SU-DHL-6 (cell line): ENCODE results near the gene UMODL1.

Source experiments
- H2AFZ ChIP-seq: fragments of 200-600 bp; sonication (generic); 2 replicates; pipeline ENCODE4 v1.6.1; 2014; ENCODE audit warnings: low read depth, mild to moderate bottlenecking, moderate library complexity, mixed read lengths, antibody characterized with exemption, low read length; ENCODE audit not compliant: severe bottlenecking
- H3F3A ChIP-seq: fragments of 200-600 bp; shearing (Covaris generic); 2 replicates; pipeline ENCODE4 v1.6.0; 2016; ENCODE audit warnings: antibody characterized with exemption, mild to moderate bottlenecking; ENCODE audit not compliant: insufficient read depth
- H3K27ac ChIP-seq: fragments of 200-600 bp; sonication (generic); 2 replicates; pipeline ENCODE4 v1.5.1; 2016; ENCODE audit warnings: low read depth, mild to moderate bottlenecking, low read length, moderate library complexity, mixed read lengths
- H3K27me3 ChIP-seq: fragments of 200-600 bp; sonication (generic), shearing (Covaris generic); 2 replicates; pipeline ENCODE4 v1.6.0; 2014; ENCODE audit warnings: mild to moderate bottlenecking, low read length
- H3K36me3 ChIP-seq: fragments of 200-600 bp; sonication (generic); 2 replicates; pipeline ENCODE4 v1.6.1; 2014; ENCODE audit warnings: mild to moderate bottlenecking, low read length, mixed read lengths
- H3K4me2 ChIP-seq: fragments of 300-600, 200-600 bp; shearing (Covaris generic), sonication (generic); 2 replicates; pipeline ENCODE4 v1.6.0; 2014; ENCODE audit warnings: low read length, low read depth, mild to moderate bottlenecking; ENCODE audit not compliant: poor library complexity, severe bottlenecking
- H3K4me3 ChIP-seq: fragments of 200-600 bp; sonication (generic); 2 replicates; pipeline ENCODE4 v1.5.1; 2014; ENCODE audit warnings: antibody characterized with exemption, low read length, mild to moderate bottlenecking, mixed read lengths; ENCODE audit not compliant: insufficient read depth, poor library complexity, severe bottlenecking
- H3K79me2 ChIP-seq: fragments of 200-600 bp; sonication (generic); 2 replicates; pipeline ENCODE4 v1.6.1; 2014; ENCODE audit warnings: mild to moderate bottlenecking, low read length, moderate library complexity; ENCODE audit not compliant: insufficient read depth
- H3K9ac ChIP-seq: fragments of 200-600 bp; sonication (generic); 2 replicates; pipeline ENCODE4 v1.7.0; 2014; ENCODE audit warnings: mild to moderate bottlenecking, low read length
- H3K9me2 ChIP-seq: fragments of 200-600 bp; sonication (generic); replicated peaks from 2 replicates; pipeline ENCODE4 v1.6.1; 2014; ENCODE audit warnings: low read length; ENCODE audit not compliant: insufficient read depth
- H3K9me3 ChIP-seq: fragments of 200-600 bp; sonication (generic); 2 replicates; pipeline ENCODE4 v1.6.1; 2014; ENCODE audit warnings: low read length, mixed read lengths; ENCODE audit not compliant: insufficient read depth
- H4K20me1 ChIP-seq: fragments of 200-600 bp; sonication (generic); 2 replicates; pipeline ENCODE4 v1.6.1; 2014; ENCODE audit warnings: low read depth, mild to moderate bottlenecking, antibody characterized with exemption, low read length, moderate library complexity, mixed read lengths
- EZH2phosphoT487 ChIP-seq: fragments of 200-600 bp; sonication (generic), shearing (Covaris generic); conservative IDR thresholded peaks from 2 replicates; pipeline ENCODE4 v1.6.1; 2018; ENCODE audit warnings: mild to moderate bottlenecking, antibody characterized with exemption, low read length, moderate library complexity, mixed read lengths
- TF ChIP-seq, protein P1 (sequence below): fragments of 200-600 bp; sonication (generic); IDR thresholded peaks from one replicate; pipeline ENCODE4 v1.5.1; 2017; ENCODE audit warnings: antibody characterized with exemption, mild to moderate bottlenecking, low read length, moderate library complexity; ENCODE audit not compliant: insufficient read depth, poor library complexity, severe bottlenecking

Gene UMODL1

DNA sequence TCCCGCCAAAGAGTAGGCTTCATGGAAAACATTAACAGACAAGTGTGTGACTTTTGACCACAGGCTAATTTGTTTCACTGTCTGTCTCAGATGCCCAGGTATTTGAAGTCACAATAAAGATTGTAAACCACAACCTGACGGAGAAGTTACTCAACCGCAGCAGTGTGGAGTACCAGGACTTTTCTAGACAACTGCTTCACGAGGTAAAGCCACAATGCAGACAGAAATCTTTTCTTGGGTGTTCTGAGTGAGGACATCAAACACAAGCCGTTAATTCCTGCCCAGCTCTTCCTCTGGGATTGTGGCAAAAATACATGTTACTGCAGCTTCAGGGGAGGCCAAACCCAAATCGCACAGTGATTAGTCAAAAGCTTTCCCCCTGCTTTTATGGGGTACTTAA lies 31.0 kb downstream of the UMODL1 start:
- H3K36me3 ChIP-seq, result no peaks in the 10 kb centered on the region
- no peaks in the 10 kb centered on the region for H3K9me3 ChIP-seq
- H3K27ac ChIP-seq, result peak overlapping the region; percentile 55
- H3K79me2 ChIP-seq, result no peaks in the 10 kb centered on the region
- no peak overlapping the region for H3K9ac ChIP-seq
- H3K27me3 ChIP-seq, result no peaks in the 10 kb centered on the region
- TF ChIP-seq, protein P1, sequence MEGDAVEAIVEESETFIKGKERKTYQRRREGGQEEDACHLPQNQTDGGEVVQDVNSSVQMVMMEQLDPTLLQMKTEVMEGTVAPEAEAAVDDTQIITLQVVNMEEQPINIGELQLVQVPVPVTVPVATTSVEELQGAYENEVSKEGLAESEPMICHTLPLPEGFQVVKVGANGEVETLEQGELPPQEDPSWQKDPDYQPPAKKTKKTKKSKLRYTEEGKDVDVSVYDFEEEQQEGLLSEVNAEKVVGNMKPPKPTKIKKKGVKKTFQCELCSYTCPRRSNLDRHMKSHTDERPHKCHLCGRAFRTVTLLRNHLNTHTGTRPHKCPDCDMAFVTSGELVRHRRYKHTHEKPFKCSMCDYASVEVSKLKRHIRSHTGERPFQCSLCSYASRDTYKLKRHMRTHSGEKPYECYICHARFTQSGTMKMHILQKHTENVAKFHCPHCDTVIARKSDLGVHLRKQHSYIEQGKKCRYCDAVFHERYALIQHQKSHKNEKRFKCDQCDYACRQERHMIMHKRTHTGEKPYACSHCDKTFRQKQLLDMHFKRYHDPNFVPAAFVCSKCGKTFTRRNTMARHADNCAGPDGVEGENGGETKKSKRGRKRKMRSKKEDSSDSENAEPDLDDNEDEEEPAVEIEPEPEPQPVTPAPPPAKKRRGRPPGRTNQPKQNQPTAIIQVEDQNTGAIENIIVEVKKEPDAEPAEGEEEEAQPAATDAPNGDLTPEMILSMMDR, result no peak
- no peak for TF ChIP-seq EZH2phosphoT487
- H3K4me3 ChIP-seq, result no peak overlapping the region
- H4K20me1 ChIP-seq, result no peaks in the 10 kb centered on the region
- no peaks in the 10 kb centered on the region for H3F3A ChIP-seq
- peak overlapping the region; percentile 39 for H3K4me2 ChIP-seq
- no peak overlapping the region for H2AFZ ChIP-seq
- no peaks in the 10 kb centered on the region for H3K9me2 ChIP-seq

DNA sequence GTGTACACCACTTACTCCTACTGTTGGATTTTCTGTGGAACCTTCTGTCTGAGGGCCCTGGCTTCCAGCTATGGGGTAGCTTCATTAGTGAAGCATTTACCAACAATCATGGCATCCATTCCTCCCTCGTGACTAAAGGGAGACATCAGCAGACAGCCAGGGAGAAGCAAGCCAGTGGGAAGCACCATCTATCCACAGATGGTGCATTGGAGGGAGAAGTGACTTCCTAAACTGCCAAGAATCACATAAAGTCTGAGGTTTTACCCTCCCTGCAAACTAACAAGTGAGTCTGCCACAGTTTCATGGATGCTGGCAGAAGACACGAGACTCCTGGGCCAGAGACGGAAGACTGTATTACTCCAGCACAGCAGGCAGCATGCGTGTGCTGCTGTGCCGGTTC lies 31.4 kb downstream of the UMODL1 start:
- H3K9me3 ChIP-seq, result no peaks in the 10 kb centered on the region
- no peaks in the 10 kb centered on the region for H3K36me3 ChIP-seq
- peak overlapping the region; percentile 39 for H3K4me2 ChIP-seq
- no peak for TF ChIP-seq EZH2phosphoT487
- TF ChIP-seq, protein P1, result no peak
- no peak overlapping the region for H3K9ac ChIP-seq
- no peak overlapping the region for H3K4me3 ChIP-seq
- 0 out of 2 replicates have a peak, but pooled peaks cover 3% of the 10 kb centered on the region for H3F3A ChIP-seq
- H3K79me2 ChIP-seq, result no peaks in the 10 kb centered on the region
- H3K9me2 ChIP-seq, result no peaks in the 10 kb centered on the region
- H2AFZ ChIP-seq, result no peak overlapping the region
- no peaks in the 10 kb centered on the region for H4K20me1 ChIP-seq
- peak overlapping the region; percentile 2; the same call in 1 of the 2 replicates for H3K27ac ChIP-seq
- no peaks in the 10 kb centered on the region for H3K27me3 ChIP-seq

- Histone ChIP-seq H3K79me2 (no peaks in the 10 kb centered on the region), H3K27ac (no peak overlapping the region), H3K36me3 (no peaks in the 10 kb centered on the region), H3K9ac (no peak overlapping the region), H3F3A (0 out of 2 replicates have a peak, but pooled peaks cover 5% of the 10 kb centered on the region), H4K20me1 (no peaks in the 10 kb centered on the region), H2AFZ (no peak overlapping the region), H3K4me2 (no peak overlapping the region), H3K9me2 (no peaks in the 10 kb centered on the region), H3K4me3 (no peak overlapping the region), H3K27me3 (no peaks in the 10 kb centered on the region), H3K9me3 (no peaks in the 10 kb centered on the region)
- no peak for TF ChIP-seq EZH2phosphoT487
- TF ChIP-seq, protein P1, result no peak
These were observed 31.9 kb downstream of the UMODL1 start for GRCh38 chr21:42102991-42103390.
